ENCODE measurements around the gene NFASC. TPM values are rescaled to one million over a fixed set of nuclear protein-coding genes. Genes with fewer than 3 reads are reported as not detected.

Gene NFASC
- total RNA-seq, 1 experiment from 2014 or later = not detected

- CTCF ChIA-PET = interaction anchor here (0.7 to 1.3 kb wide), 2 partner anchors 28 to 218 kb away, joined by 3 to 4 read pairs; no protein-coding TSS in a partner anchor
- DNase-seq = no peak
- H3K4me1 Mint-ChIP-seq (ENCODE audit: low read depth, unreplicated experiment) = no peaks in the 10 kb centered on the region
- H3K27ac Mint-ChIP-seq (ENCODE audit: unreplicated experiment) = no peak overlapping the region
- H3K27me3 Mint-ChIP-seq (ENCODE audit: unreplicated experiment) = peaks cover 93% of the 10 kb centered on the region
- no TSS peak for BruUV-seq (replicated peaks)
- H3K4me3 Mint-ChIP-seq (ENCODE audit: low read depth, unreplicated experiment) = no peak overlapping the region
- TF ChIP-seq CTCF (IDR thresholded peaks at IDR 0.05; ENCODE audit: unreplicated experiment) = no peak
- H3K9me3 Mint-ChIP-seq (ENCODE audit: low read depth, unreplicated experiment) = no peaks in the 10 kb centered on the region
- intact Hi-C loops (cut with micrococcal nuclease; ENCODE audit: unreplicated experiment) = no loop called here
- H3K36me3 Mint-ChIP-seq (ENCODE audit: insufficient read depth, unreplicated experiment) = no peaks in the 10 kb centered on the region
Observed at GRCh38 chr1:204834336-204834735, 36.3 kb upstream of the NFASC start.

GRCh38 chr1:204834752-204835151 lies 35.9 kb upstream of the NFASC start:
- intact Hi-C loops (cut with micrococcal nuclease; ENCODE audit: unreplicated experiment) = no loop called here
- Mint-ChIP-seq H3K4me3 (ENCODE audit: low read depth, unreplicated experiment) (no peak overlapping the region), H3K4me1 (ENCODE audit: low read depth, unreplicated experiment) (no peaks in the 10 kb centered on the region), H3K9me3 (ENCODE audit: low read depth, unreplicated experiment) (no peaks in the 10 kb centered on the region), H3K36me3 (ENCODE audit: insufficient read depth, unreplicated experiment) (no peaks in the 10 kb centered on the region), H3K27ac (ENCODE audit: unreplicated experiment) (no peak overlapping the region), H3K27me3 (ENCODE audit: unreplicated experiment) (peaks cover 93% of the 10 kb centered on the region)
- CTCF ChIA-PET = interaction anchor here (0.7 kb wide), 1 partner anchor 218 kb away, joined by 4 read pairs; no protein-coding TSS in a partner anchor
- TF ChIP-seq CTCF (IDR thresholded peaks at IDR 0.05; ENCODE audit: unreplicated experiment) = no peak
- BruUV-seq (replicated peaks) = no TSS peak
- no peak for DNase-seq

GRCh38 chr1:204835737-204836136 lies 34.9 kb upstream of the NFASC start:
- no peaks in the 10 kb centered on the region for H3K36me3 Mint-ChIP-seq (ENCODE audit: insufficient read depth, unreplicated experiment)
- no peaks in the 10 kb centered on the region for H3K9me3 Mint-ChIP-seq (ENCODE audit: low read depth, unreplicated experiment)
- no TSS peak for BruUV-seq (replicated peaks)
- no peak overlapping the region for H3K4me3 Mint-ChIP-seq (ENCODE audit: low read depth, unreplicated experiment)
- no peaks in the 10 kb centered on the region for H3K4me1 Mint-ChIP-seq (ENCODE audit: low read depth, unreplicated experiment)
- intact Hi-C loops (cut with micrococcal nuclease; ENCODE audit: unreplicated experiment) = no loop called here
- CTCF ChIA-PET = no interaction called here
- no peak overlapping the region for H3K27ac Mint-ChIP-seq (ENCODE audit: unreplicated experiment)
- H3K27me3 Mint-ChIP-seq (ENCODE audit: unreplicated experiment) = peaks cover 93% of the 10 kb centered on the region
- DNase-seq = no peak
- TF ChIP-seq CTCF (IDR thresholded peaks at IDR 0.05; ENCODE audit: unreplicated experiment) = no peak

GRCh38 chr1:204836856-204837255 lies 33.8 kb upstream of the NFASC start:
- no peak for DNase-seq
- CTCF ChIA-PET = interaction anchor here (0.7 to 1.2 kb wide), 3 partner anchors 9 to 268 kb away, joined by 3 to 5 read pairs (median 4); no protein-coding TSS in a partner anchor
- H3K4me3 Mint-ChIP-seq (ENCODE audit: low read depth, unreplicated experiment) = no peak overlapping the region

More at GRCh38 chr1:204836856-204837255, 33.8 kb upstream of the NFASC start:
- Mint-ChIP-seq H3K36me3 (ENCODE audit: insufficient read depth, unreplicated experiment) (no peaks in the 10 kb centered on the region), H3K27ac (ENCODE audit: unreplicated experiment) (no peak overlapping the region), H3K4me1 (ENCODE audit: low read depth, unreplicated experiment) (no peaks in the 10 kb centered on the region), H3K9me3 (ENCODE audit: low read depth, unreplicated experiment) (no peaks in the 10 kb centered on the region), H3K27me3 (ENCODE audit: unreplicated experiment) (peaks cover 93% of the 10 kb centered on the region)
- BruUV-seq (replicated peaks) = no TSS peak
- intact Hi-C loops (cut with micrococcal nuclease; ENCODE audit: unreplicated experiment) = no loop called here
- TF ChIP-seq CTCF (IDR thresholded peaks at IDR 0.05; ENCODE audit: unreplicated experiment) = no peak

All from Calu3 (cell line).